ENCODE results near the gene SMPD3.

Gene SMPD3

GRCh38 chr16:68470461-68471150, 22.3 kb upstream of the SMPD3 start:
- FAIRE-seq, result no peak

GRCh38 chr16:68469796-68470460, 21.6 kb upstream of the SMPD3 start:
- FAIRE-seq, result no peak

- FAIRE-seq, result no peak
These were observed 20.5 kb upstream of the SMPD3 start for GRCh38 chr16:68468842-68469241.

DNA sequence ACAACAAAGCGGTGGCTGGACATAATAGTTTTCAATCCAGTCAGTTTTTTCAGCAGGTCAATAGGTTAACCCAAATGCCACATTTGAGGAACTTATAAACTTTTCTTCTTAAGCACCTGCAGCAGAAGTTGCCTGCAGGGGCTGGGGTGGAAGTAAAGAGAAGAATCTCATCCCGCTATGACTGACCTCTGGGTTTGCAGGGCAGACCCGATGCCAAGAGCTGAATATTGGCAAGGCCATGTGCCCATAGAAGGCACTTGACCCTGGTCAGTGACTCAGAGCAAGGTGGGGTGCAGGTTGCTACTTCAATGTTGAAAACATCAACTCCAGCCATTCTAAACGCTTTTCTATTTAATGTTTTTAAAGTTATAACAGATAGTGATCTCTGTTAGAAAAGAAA, 17.9 kb upstream of the SMPD3 start:
- FAIRE-seq, result no peak

- no peak for FAIRE-seq
These were observed 15.6 kb upstream of the SMPD3 start for GRCh38 chr16:68463904-68464303.

GRCh38 chr16:68460067-68460466, 11.8 kb upstream of the SMPD3 start:
- no peak for FAIRE-seq

DNA sequence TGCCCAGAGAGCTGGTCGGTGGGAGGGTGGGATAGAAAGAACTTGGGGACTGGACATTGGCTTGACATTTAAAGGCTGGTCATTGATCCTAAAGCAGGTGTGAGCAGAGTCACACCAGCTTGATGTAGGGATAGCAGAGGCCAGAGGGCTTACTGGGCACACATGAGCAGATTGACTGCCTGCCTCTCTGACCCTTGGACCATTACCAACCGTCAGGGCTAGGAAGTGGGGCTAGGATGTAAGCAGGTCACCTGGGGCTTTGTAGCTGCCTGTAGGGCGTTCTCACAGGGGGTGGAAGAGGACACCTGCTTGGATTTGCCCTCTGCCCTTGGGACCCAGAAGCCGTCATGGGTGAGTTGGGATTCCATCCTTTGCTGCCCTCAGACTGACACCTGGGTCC, 11.1 kb upstream of the SMPD3 start:
- no peak for FAIRE-seq

GRCh38 chr16:68458551-68458950, 10.2 kb upstream of the SMPD3 start:
- no peak for FAIRE-seq

GRCh38 chr16:68458101-68458500, 9.8 kb upstream of the SMPD3 start:
- no peak for FAIRE-seq

DNA sequence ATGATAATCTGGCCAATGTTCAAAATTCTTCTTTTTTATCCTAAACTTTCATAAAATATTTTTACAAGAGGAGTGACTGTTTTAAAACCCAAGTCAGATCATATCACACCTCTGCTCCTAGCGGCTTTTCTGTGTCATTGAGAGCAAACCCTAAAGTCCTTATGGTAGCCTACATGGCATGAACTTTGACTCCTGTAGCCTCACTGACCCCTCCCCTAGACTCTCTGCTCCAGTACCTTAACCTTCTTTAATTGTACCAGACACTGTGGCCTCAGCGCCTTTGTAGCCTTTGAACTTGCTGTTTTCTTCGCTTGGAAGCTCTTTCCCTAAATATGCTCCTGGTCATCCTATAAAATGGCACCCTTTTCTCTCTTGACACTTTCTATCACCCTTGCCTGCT, 7.3 kb upstream of the SMPD3 start:
- FAIRE-seq, result no peak

- FAIRE-seq, result no peak
These were observed 6.7 kb upstream of the SMPD3 start for GRCh38 chr16:68454920-68455435.

GRCh38 chr16:68453816-68454215, 5.5 kb upstream of the SMPD3 start:
- no peak for FAIRE-seq

- FAIRE-seq, result no peak
These were observed 3.9 kb upstream of the SMPD3 start for GRCh38 chr16:68452176-68452575.

DNA sequence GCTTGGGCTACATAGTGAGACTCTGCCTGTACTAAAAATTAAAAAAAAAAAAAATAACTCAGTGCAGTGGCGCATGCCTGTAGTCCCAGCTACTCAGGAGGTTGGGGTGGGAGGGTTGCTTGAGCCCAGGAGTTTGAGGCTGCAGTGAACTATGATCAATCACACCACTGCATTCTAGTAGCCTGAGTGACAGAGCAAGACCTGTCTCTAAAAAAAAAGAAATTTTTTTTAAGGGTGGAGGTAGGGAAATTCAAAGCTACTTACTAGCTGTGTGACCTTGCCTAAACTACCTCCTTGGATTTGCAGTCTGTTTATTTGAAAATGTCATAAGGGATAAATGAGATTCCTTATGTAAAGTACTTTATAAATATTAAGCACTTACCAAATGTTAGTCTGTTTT, 3.4 kb upstream of the SMPD3 start:
- no peak for FAIRE-seq

DNA sequence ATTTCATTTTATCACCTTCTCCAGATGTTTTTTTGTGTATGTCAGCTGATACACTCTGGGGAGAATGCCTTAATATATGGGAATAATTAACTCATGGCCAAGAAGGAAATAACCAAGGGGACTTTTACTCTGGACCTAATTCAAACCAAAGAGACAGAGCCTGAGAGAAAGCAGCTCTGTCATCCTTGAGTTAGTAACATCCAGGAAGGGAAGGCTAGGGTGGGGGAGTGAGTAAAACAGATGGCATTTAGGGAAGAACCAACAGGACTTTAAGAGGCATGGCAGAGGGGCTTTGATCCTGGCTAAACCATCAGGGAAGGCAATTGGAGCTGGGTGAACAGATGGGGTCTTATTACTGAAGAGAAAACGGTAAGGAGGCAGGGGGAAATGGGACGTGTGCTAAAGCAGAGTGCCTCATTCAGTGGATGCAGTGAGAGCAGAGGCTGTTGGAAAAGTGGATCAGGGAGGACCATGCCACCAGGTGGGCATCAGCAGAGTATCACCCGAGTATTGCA, 2.5 kb upstream of the SMPD3 start:
- FAIRE-seq, result no peak

DNA sequence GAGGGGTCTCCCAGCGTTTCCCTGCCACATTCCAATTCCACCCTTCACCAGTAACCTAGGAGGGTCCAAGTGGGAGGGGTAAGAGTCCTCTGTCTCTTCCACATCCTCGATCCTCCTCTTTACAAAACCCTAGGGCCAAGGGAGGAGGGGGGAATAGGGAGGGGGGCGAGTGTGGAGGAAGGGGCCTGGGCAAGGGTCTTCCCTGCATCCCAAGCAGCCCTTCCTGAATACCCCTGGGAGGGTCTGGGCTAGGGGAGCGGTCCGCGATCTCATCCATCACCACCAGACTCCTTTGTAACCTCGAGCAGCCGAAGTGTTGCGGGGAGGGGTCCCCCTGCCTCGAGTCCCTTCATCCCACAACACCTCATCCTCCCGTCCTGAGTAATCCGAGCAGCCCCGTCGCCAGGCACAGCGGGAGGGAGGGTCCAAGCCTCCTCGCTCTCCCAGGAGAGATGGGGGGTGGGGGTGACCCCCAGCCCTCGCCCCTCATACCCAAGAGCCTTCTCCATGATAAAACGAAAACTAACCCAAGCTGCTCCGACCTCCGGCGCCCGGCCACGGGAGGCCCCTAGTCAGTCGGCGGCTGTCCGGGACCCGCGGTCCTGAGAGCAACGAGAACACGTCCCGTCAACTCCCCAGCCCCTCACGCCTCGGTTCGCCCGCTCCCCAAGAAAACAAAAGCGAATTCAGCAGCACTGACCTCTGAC, 502 bp downstream of the SMPD3 start:
- FAIRE-seq, result no peak

DNA sequence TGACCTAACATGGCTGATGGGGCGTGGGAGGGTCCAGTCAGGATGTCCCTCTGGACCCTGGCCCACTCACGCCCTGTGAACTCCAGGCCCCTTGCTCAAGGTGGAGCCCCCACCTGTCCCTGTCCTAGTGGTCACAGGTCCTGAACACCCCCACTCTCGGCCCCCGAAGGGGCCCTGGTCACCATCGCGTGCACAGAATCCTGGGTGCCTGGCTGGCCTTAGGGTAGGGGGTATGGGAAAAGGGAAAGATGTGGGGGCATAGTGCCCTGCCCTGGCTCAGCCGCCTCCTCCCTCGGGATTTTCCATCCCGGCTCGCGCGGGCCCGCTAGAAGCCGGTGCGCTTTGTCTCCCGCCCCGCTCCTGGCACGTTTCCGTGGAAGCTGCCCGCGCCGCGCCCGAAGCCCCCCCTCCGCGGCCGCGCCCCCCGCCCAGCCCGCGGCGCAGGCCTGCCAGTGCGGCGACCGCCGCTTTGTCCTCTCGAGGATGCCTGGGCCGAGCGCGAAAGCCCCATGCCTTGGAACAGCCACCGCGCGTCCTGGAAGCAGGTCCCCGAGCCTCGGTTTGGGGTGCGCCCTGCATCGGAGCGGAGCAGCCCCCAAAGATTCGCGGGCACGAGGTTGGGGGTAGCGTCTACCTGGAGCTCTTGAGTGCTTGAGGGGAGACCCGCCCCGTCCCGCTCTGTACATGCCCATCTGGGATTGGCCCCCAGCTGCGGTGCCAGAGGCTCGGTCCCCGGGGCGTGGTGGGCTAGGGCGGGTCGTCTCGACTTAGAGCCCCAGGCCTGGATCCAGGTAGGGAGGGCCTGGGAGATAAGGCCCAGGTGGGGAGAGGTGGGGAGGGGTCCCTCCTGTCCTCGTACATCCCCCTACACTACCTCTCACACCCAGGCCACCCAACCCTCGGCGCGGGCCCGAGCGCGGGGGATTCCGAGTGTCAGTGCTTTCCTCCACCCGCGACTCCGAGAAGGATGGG, 1.3 kb downstream of the SMPD3 start:
- no peak for FAIRE-seq

- FAIRE-seq, result peak; percentile 46
These were observed 2.9 kb downstream of the SMPD3 start for GRCh38 chr16:68445458-68445857.

- FAIRE-seq, result no peak
These were observed 4.2 kb downstream of the SMPD3 start for GRCh38 chr16:68444056-68444657.

DNA sequence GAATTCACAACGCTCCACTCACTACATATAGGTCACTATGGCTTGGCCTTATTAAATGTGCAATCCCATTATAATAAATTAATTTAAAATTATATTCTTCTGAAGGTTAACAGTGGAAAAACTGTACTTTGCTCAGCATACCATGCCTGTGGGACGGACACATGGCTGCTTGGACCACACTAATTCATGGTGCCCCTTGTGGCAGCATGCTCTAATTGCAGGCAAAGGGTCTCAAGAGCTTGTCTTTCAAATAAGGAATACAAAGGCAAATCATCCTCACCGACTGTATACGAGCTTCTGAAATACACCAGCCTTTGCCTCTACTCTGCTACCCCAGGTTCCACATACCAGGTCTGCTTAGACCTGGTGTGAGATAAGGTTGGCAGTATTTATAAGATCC, 11.7 kb downstream of the SMPD3 start:
- no peak for FAIRE-seq

DNA sequence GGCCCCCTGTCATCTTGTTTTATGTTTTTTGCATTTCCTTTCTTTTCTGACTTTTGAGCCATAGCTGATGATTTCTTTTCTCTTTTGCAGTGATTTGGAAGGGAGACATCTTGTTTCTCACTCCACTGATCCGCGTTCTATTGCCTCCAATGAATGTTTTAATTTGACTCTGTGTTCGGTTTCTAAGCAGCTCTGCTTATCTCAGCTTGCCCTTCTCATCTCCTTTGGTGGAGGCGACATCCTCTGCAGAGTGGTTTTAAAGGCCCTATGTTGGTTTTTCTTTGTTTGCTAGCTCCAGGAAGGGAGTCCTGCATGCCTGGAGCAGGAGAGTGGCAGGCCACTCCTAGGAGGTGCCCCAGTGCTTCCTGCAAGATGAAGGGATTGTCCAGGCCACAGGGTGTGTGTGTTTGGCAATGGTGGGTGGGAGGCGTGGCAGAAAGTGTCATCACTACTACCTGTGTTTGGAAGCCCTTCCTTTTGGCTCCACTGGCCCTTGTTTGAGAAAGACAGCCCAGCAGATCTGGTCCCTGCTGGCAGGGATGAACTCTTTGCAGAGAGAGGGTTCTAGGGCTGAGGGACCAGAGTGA, 13.6 kb downstream of the SMPD3 start:
- no peak for FAIRE-seq

DNA sequence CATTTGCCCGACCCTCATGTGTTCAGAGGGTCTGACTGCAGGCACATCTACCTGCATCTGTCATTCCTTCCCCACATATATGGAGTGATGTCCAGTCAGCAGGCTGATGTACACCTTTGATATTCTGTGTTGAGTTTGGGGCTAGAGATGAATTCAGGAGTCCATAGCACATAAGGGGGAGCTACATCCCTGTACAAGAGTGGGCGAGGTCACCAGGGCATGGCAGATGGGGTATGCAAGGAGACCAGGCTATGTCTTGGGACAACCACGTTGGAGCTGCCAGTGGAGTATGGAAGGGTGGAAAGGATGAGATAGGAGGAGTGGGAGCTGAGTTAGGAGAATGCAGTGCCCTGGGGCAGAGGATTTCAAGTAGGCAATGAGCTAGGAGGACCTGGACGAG, 15.0 kb downstream of the SMPD3 start:
- no peak for FAIRE-seq
